PC-9 (cell line): ENCODE results near the gene ZMYND15.

Source experiments
- CTCF ChIP-seq: fragments of 200-600 bp; sonication (generic); conservative IDR thresholded peaks from 2 replicates; pipeline ENCODE4 v1.6.1; 2017; ENCODE audit warnings: mixed run types, antibody characterized with exemption, mild to moderate bottlenecking, moderate library complexity
- EZH2 ChIP-seq: fragments of 200-600 bp; sonication (generic); IDR thresholded peaks from 2 replicates; pipeline ENCODE4 v1.8.0; 2017; ENCODE audit warnings: antibody characterized with exemption, low read depth

- TF ChIP-seq EZH2 (no peak), CTCF (no peak)
Observed at GRCh38 chr17:4790705-4791088, 51.1 kb downstream of the ZMYND15 start.
